ENCODE measurements around the gene WIZ.

GRCh38 chr19:15401397-15401710, 48.4 kb downstream of the WIZ start:
- TF ChIP-seq CTCF (IDR thresholded peaks at IDR 0.05; ENCODE audit: low read depth, low read length, poor library complexity, severe bottlenecking) (no peak), EZH2phosphoT487 (IDR thresholded peaks at IDR 0.05; ENCODE audit: borderline replicate concordance, low read length) (no peak)

All from DOHH2 (cell line).